Fibroblast of skin of left quadriceps (primary cell): ENCODE data around the gene ANK3.
A peak's percentile ranks its signal among the peaks of the same experiment; 100 is the strongest.

Experiments
- DNase-seq, 2 experiments: peaks; one replicate each; pipeline ENCODE4 v3.0.0-alpha.2; 2013; ENCODE audit warnings: low read depth in 2 of 2

ANK3 gene

GRCh38 chr10:60413306-60414012 lies 23.8 kb upstream of the ANK3 start:
- DNase-seq, result no peak

- DNase-seq, result no peak
These were observed 21.3 kb upstream of the ANK3 start for GRCh38 chr10:60410970-60411369.

GRCh38 chr10:60409202-60409601 lies 19.5 kb upstream of the ANK3 start:
- DNase-seq, result no peak

- DNase-seq, result no peak
These were observed 16.5 kb upstream of the ANK3 start for GRCh38 chr10:60406182-60406581.

- DNase-seq, result no peak
These were observed 15.5 kb upstream of the ANK3 start for GRCh38 chr10:60405172-60405571.

- DNase-seq, result no peak
These were observed 13.6 kb upstream of the ANK3 start for GRCh38 chr10:60403168-60403873.

GRCh38 chr10:60400366-60400765 lies 10.7 kb upstream of the ANK3 start:
- DNase-seq, result no peak

- DNase-seq, result no peak
These were observed 9.7 kb upstream of the ANK3 start for GRCh38 chr10:60399328-60399727.

GRCh38 chr10:60397792-60398191 lies 8.1 kb upstream of the ANK3 start:
- DNase-seq, result no peak

- no peak for DNase-seq
These were observed 7.1 kb upstream of the ANK3 start for GRCh38 chr10:60396766-60397165.

GRCh38 chr10:60395711-60396110 lies 6.0 kb upstream of the ANK3 start:
- DNase-seq, result no peak

GRCh38 chr10:60394446-60394845 lies 4.8 kb upstream of the ANK3 start:
- no peak for DNase-seq

- no peak for DNase-seq
These were observed 550 bp upstream of the ANK3 start for GRCh38 chr10:60390224-60390626.

GRCh38 chr10:60388709-60389301 lies 870 bp downstream of the ANK3 start:
- no peak for DNase-seq

GRCh38 chr10:60388116-60388625 lies 1.5 kb downstream of the ANK3 start:
- DNase-seq, result no peak

- DNase-seq, result no peak
These were observed 2.1 kb downstream of the ANK3 start for GRCh38 chr10:60387531-60387930.

- DNase-seq, result no peak
These were observed 4.3 kb downstream of the ANK3 start for GRCh38 chr10:60385399-60385738.

GRCh38 chr10:60384708-60385398 lies 4.8 kb downstream of the ANK3 start:
- DNase-seq, result peak; percentile 99

- DNase-seq, result peak in 1 of 2 experiments; percentile 8
These were observed 5.7 kb downstream of the ANK3 start for GRCh38 chr10:60384011-60384410.

GRCh38 chr10:60382946-60383681 lies 6.6 kb downstream of the ANK3 start:
- no peak for DNase-seq

GRCh38 chr10:60380781-60381180 lies 8.9 kb downstream of the ANK3 start:
- no peak for DNase-seq

- no peak for DNase-seq
These were observed 11.7 kb downstream of the ANK3 start for GRCh38 chr10:60377955-60378354.
